Activated CD8-positive, alpha-beta memory T cell treated with anti-CD3 and anti-CD28 coated beads, Interleukin-2, amount 50 U/mL, for 1 hour (primary cell): ENCODE results near the gene PDIA5.

Experiments used
- DNase-seq: peaks from one replicate; pipeline ENCODE4 v3.0.0-alpha.2; 2020; ENCODE audit errors: extremely low read depth

PDIA5 gene

DNA sequence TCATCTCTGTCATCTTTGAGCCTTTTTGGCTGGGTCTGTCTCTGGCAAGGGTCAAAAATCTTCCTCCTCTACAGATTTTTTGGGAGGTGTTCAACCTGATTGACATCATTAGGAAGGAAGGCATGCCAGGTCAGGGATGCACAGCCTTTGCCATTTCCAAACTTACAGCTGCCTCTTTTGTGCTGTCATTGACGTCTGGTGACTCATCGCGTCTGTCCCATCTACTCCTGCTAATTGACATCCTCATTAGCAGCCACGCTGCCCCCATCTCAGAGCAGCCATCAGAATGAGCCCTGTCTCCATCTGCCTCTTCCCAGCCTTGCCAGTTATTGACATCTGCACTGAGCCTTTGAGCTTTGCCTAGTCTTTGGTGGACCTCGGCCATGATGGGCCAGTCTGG lies 53.0 kb downstream of the PDIA5 start:
- DNase-seq, result no peak

DNA sequence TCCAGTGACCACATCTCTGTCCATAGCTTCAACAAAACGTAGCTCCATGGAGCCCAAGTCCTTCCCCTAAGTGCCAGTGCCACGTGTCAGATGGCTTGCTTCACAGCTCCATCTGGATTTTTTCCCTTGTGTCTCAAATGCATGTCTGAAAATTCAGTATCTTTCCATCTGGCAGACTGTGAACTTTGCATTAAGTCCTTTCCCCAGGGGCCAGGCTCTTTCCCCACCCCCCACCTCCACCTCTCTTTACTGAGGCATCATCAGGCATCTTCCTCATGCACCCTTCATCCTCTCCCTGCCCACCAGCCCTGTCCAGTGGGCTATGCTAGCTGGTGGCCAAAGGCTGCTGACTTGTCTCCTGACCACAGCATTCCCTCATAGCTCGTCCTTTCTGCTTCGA lies 53.7 kb downstream of the PDIA5 start:
- DNase-seq, result no peak

DNA sequence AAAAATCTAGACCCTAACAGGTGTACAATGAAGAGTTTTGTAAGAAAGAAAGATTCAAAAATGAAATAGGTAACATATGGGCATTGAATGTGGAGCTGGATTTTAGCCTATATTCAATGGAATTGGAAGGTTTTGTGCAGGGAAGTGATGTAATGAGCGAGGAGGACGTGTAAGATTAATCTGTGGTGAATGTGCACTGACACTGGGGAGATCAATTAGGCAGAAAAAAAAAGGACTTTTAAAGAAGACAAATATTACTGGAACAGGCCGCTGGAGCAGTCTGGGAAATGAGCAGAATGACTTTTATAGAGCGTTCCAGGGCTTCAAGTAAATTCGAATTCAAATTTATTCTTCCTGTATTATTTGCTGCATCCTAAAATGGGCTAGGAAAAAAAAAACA lies 55.2 kb downstream of the PDIA5 start:
- DNase-seq, result no peak

DNA sequence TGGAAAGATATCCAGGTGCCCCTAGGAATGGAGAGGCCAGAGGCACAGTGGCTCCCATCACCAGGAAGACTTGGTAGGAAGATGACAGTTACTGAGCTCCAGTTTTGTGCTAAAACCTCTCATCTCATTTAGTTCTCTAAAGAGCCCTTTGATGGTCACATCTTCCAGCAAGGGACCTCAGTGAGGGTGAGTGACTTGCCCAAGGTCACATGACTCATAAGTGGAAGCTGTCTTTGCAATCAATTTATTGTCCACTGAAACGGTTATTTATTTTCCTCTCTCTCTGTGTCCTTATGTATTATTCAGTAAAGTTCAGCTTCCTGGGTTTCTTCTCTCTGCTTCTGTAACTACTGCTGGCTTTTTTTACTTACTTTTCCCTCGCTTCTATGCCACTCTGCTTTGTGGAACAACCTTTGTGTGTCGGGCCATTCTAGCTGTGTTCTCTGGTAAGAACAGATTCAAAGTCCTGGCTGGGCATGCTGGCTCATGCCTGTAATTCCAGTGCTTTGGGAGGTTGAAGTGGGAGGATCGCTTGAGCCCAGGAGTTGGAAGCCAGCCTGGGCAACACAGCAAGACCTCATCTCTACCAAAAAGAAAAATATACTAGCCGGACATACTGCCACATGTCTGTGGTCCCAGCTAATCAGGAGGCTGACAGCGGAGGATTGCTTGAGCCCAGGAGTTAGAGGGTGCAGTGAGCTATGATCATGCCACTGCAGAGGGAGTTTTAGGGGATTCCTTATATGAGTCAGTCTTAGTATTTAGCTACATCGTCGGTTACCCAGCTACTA lies 55.9 kb downstream of the PDIA5 start:
- no peak for DNase-seq

DNA sequence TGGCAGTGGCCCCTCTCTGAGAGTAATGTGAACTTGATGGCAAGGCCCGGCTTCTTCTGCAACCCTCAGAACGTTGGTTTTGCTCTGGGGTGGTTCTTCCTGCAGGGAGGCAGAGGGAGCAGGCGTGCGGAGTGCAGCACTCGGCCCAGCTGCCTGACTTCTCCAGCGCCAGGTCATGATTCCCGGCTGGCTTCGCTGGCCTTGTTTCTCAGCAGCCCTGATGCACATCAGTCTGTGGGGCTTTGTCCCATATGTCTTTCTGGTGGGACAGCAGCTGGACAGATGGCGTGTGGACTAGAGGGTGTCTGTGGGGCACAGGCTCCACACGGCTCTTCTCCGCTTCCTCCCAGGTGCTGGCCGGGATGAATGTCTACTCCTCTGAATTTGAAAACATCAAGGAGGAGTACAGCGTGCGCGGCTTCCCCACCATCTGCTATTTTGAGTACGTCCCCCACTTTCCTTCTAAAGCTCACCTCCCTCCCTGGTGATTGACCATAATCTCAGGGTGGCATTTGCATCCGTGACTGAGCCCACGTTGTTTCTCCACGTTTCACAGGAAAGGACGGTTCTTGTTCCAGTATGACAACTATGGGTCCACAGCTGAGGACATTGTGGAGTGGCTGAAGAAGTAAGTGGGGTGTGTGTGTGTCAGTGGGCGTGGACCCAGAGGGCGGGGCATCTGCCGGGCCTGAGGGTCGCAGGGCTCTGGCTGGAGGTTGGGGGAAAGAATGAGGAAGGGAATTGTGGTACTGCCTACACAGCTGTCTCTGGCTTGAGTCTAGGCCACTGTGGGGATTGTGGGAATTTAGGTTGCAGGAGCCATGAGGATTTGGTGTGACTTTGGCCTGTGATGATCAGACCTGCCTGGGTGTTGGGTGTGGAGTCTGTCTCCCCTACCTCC lies 57.1 kb downstream of the PDIA5 start:
- DNase-seq, result no peak

DNA sequence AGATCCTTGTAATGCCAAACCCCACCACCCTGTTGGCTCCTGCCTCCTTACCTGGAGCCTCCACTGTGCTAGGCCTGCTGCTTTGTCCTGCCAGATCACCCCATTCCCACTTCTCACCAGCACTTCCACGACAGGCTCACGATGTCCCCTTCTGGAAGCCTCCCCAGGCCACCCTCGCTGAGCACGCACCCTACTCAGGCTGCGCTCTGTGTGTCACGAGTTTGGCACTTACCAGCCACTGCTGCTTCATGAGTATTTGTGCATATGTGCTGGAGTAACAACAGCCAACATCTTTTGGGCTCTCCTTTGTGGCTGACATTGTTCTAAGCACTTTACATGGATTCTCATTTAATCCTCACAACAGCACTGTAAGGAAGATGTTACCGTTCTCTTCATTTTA lies 58.1 kb downstream of the PDIA5 start:
- no peak for DNase-seq

DNA sequence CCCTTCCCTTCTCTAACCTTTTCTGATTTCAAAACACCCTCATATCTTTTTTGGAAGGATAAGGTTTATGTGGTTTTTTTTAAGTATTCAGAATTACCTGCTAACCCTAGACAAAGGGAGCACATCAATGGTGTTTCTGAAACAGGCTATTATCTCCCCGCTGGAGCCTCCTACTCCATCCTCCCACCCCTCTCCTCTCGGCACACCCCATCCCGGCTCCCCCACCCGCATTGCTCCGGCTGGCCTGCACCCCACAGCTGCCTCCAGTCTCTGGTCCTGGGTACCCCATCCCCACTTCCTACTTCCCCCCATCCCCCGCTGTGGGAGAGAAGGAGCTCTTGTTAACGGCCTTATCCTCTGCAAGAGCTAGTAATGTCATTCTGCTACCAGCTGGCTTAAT lies 59.2 kb downstream of the PDIA5 start:
- no peak for DNase-seq

DNA sequence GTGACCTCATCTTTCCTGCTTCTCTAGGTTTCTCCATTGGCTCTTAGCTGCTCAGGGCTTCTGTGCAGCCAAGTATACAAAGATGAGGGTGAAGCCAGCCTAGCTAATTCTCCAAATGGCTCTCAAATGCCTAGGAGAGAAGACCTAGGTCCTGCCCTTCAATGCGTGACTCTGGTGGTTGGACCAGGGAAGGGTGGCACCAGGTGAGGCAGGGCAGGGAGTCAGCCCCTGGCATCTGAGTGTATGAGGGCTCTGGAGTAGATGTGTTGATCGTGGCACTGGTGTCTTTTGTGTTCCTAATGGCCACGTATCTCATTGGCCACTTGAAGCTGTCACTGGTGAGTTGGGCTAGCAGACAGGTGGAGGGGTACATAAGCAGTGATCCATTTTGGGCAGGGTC lies 59.8 kb downstream of the PDIA5 start:
- DNase-seq, result no peak

DNA sequence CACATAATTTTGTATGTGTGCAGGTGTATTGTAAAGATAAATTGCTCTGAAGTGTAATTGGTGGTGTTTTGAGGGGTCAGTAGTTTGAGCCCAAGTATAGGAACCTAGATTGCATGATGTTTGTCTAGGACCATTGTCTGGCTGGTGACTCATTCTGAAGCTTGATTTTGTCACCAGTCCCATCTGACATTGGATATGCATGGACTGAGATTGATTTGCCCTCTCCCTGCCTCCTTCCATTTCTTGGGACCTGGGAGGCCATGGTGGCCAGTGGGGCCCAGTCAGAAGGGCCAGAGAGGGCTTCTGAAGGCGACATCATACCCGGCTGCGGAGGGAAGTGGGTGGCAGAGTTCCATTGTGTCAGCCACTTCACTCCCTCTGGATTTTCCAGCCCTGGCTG lies 62.3 kb downstream of the PDIA5 start:
- DNase-seq, result no peak

DNA sequence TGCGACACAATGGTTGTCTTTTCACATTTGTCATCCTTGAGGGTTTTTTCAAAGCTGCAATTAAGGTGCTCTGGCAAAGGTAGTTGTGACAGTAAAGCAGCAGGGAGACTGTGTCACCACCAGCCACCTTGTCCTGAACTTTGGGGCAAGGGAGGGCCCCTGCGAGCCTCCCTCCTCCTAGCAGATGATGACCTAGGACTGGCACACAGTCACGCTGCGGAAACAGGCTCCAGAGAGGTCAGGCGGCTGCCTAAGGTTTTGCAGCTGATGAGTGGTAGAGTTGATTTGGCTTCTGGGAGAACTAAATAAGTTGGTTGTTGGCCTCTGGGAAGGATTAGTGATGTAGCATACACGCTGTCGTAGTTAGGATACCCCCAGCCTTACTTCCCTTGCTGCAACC lies 62.7 kb downstream of the PDIA5 start:
- DNase-seq, result no peak

DNA sequence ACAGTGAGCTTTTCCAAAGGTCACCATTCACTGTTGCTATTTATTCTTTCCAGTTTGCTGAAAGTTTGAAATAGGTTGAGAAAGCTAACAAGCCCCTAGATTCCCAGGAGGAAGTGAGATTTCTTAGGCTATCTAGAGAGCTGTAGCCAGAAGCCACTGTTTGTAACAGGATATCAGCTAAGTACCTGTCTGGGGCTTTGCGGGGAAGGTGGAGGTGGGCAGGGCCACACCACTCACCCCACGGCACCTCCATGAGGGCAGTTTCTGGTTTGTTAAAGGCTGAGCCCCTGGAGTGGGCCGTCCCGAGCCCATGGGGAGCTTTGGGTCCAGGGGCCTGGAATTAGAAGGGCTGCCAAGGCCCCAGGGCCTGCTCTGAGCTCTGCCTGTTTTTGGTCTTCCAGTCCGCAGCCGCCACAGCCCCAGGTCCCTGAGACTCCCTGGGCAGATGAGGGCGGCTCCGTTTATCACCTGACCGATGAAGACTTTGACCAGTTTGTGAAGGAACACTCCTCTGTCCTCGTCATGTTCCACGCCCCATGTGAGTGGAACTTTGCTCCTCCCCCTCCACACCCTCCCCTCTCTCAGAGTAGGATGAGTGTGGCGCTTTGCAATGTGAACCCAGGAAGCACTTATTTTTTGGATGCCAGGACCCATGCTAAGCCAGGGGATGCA lies 63.4 kb downstream of the PDIA5 start:
- DNase-seq, result no peak

DNA sequence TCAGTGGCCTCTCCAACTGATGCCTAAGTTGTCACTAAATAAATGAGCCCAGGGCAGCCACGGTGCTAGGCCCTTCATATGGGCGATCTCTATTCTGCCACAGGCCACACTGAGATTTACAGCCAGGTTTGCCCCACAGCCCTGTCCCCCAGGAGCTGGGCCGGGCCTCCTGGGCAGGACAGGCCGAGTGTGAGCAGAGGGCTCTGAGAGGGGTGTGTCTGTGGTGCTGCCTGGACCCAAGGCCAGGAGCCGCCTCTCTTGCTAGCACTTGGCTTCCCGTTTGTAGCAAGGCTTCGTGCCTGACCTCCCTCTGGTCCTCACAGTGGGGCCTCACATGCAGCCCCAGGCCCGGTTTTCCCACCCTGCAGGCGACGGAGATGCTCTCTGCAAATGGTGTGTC lies 67.8 kb downstream of the PDIA5 start:
- DNase-seq, result no peak

DNA sequence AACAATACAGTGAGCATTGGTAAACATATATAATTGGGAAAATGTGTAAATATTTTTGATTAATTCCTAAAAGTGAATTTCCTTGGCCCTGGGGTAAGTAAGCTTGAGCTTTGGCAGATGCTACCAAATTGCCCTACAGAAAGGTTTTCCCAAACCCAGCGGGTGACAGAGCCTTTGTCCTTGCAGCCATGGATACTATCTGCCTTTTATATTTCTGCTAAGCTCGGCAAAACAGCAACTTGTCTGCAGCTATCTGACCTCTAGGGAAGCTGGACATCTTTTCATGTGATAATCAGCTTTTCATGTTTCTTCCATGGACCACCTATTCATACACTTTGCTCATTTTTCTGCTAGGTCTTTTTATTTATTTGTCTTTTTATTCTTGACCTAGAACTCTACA lies 70.2 kb downstream of the PDIA5 start:
- no peak for DNase-seq

DNA sequence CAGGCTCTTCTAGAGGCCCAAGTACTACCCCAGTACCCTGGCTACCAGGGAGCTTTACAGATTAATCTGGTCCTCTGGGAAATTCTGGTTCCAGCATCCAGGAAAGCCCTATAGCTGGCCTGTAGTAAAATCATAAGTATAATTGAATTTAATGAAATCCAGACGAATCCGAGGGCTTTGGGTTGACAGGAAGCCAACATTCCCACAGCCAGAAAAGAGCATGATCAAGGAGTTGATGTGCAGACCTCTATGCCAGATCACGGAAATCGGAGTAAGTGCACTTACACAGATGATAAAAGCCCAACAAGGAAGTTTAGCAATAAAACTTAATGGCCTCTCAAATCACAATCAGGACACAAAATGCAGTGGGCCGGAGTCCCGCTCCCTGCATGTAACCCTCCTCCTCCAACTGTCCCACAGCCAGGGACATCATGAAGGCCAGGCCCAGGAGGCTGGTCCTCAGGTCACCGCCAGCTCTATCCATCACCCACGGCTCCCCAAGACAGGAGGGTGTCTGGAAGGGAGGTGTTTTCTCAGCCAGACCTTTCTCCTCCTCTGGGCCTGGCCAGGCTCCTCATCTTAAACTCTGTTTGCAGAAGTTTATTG lies 72.1 kb downstream of the PDIA5 start:
- DNase-seq, result no peak

DNA sequence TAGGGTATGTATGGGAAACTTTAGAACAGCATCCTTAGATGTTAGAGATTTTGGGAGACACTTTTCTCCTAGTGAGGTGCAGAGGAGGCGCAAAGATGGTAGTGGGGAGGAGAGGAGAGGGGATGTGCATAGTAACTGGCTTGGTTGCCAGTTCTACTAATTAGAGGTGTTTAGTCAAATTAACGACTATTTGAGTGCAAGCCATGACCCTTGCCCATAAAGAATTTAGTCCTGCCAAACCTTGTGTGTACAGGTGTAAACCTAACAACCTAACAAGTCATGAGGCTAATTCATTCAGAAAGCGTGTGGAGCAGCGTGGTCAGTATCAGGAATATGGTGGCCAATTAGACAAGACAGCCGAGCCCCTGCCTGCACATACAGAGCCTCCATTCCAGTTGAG lies 72.7 kb downstream of the PDIA5 start:
- DNase-seq, result no peak

DNA sequence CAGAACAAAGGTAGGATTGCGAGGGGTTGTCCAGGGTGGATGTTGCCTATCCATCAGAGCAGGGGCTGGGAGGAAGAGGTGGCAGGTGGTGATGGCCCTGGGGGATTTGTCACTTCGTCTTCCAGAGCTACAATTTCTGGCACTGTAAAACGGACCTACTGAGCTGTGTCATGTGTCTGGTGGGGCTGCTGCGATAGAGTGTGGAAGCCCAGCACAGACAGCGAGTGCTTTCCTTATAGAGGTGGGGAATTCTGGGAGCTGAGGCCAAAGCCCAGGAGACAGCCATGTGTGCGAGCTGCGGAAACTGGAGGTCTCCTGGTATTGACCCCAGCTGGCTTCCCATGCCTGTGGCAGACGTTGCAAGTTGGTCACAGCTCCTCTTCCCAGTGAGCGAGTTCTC lies 73.7 kb downstream of the PDIA5 start:
- no peak for DNase-seq

DNA sequence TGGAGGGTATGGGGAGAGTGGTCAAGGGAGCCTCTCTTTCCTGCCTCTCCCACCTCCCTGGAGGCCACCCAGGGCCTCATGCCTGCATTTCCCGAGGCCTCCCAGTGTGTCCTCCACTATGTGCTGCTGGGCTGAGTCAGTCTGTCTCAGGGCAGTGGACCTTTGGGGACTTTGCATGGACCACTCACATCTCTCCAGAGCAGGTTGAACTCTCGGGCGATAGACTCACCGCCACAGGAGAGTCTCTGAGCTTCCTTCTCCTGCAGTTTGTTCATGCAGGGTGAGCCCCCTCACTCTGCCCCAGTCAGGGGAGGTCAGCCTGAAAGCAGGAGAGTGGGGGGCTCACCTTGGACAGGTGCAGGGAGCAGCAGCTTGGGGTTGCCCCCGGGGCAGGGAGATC lies 74.5 kb downstream of the PDIA5 start:
- DNase-seq, result no peak

DNA sequence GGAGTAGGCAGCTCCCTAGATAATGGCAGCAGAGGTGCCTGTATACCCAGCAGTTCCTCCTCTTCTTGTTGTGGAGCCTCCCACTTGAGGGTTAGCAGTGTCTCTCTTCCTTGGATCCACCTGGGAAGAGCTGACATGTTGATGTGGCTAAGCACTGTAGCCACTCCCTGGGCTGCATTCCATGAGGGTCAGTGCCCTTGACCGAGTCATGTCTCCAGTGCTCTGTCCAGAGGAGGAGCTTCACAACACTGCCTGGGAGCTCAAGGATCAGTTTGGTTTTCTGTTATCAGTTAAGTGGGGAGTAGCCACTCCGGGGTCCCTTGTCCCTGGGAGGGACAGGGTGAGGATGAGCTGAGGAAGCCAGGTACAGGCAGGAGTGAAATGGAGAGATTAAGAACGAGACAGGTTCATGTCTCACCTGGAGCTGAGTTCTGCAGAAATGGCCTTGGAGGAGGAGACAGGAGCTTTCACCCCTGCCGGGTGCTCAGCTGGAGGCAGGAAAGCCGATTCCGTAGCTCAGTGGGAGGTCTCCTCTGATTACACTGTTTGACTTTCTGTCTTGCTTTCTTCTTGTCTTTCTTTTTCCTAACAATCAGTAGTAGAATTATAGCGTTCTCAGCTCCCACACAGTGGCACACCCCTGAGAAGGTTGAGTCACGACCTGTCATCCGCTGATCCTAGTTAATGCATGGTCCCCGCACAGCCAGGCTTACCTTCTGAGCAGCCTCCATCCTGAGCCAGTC lies 77.0 kb downstream of the PDIA5 start:
- DNase-seq, result no peak

DNA sequence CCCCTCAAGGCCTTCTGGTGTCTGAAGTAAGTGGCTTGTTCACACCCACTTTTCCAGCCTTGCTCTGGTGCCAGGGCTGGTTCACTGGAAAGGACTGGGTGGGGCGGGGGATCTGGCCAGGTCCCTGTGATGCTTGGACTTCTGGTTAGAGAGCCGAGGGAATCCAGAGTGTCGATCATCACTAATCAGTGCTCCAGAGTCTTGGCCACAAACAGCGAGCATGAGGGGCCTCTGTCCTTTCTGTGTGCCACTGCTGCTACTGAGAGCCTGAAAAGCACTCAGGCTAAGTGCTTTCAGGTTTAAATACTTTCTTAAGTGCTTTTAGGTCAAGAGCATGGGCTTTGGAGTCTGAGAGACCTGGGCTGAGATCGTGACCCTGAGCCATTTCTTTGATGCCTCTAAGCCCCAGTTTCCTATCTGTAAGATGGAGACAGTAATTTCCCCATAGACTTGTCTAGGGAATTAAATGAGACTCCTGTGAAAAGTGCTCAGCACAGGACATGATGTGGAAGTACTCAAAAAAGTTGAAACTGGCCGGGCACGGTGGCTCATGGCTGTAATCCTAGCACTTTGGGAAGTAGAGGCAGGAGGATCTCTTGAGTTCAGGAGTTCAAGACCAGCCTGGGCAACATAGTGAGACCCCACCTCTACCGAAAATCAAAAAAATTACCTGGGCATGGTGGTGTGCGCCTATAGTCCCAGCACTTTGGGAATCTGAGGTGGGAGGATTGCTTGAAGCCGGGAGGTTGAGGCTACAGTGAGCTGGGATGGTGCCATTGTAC lies 81.1 kb downstream of the PDIA5 start:
- no peak for DNase-seq

DNA sequence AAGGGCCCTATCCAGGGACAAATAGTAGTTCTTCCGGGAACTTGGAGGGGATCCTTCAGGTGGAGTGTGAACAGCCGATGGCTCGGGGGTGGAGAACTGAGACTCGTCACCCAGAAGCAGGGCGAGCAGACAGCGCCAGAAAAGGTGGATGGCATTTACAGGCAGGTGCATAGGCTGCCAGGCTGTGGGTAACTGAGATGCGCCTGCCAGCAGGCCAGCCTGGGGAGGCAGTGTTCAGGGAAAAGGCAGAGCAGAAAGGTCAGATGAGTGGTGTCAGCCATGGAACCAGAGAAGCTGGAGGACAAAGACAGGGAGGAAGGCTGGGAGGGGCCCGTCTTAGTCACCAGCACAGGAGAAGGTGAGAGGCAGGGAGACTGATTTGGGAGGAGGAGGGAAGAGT lies 81.9 kb downstream of the PDIA5 start:
- no peak for DNase-seq

DNA sequence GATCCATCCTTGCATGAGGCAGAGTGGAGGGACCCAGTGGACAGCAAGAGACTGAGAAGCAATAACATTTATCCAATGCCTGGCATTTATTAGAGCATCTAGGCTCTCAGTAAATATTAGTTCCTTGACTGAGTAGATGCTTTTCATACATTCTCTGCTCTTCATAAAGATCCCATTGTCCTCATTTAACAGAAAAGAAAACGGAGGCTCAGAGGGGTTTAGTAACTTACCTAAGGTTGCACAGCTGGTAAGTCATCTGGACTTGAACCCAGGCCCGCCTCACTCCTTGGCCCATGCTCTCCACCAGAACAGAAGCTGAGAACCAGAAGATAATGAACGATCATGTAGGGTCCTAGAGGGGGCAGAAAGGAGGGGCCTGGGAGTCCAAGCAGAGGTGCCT lies 82.7 kb downstream of the PDIA5 start:
- no peak for DNase-seq
